ENCODE measurements around the gene PCDH9.

PCDH9 gene

DNA sequence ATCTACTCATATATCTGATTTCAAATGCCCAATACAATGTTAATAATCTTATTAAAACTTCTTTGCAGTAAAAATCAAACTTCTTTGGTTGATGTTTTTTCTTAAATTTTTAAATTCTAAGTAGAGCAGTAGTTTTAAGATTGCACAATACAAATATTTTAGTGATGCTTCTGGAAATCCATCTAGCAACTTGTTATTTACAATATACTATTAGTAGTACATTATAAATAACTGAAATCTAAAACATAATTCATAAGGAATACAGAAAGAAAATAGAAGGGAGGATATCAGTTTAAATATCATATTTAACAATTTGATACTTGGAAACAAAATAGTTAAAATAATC lies 569.7 kb downstream of the PCDH9 start:
- TF ChIP-seq, protein P1, sequence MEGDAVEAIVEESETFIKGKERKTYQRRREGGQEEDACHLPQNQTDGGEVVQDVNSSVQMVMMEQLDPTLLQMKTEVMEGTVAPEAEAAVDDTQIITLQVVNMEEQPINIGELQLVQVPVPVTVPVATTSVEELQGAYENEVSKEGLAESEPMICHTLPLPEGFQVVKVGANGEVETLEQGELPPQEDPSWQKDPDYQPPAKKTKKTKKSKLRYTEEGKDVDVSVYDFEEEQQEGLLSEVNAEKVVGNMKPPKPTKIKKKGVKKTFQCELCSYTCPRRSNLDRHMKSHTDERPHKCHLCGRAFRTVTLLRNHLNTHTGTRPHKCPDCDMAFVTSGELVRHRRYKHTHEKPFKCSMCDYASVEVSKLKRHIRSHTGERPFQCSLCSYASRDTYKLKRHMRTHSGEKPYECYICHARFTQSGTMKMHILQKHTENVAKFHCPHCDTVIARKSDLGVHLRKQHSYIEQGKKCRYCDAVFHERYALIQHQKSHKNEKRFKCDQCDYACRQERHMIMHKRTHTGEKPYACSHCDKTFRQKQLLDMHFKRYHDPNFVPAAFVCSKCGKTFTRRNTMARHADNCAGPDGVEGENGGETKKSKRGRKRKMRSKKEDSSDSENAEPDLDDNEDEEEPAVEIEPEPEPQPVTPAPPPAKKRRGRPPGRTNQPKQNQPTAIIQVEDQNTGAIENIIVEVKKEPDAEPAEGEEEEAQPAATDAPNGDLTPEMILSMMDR (IDR thresholded peaks at IDR 0.05; ENCODE audit: insufficient read depth, low read length, poor library complexity, severe bottlenecking), result no peak
- TF ChIP-seq EZH2phosphoT487 (conservative IDR thresholded peaks at IDR 0.05; ENCODE audit: low read length), result no peak
- H3K4me3 ChIP-seq (ENCODE audit: insufficient read depth, low read length, poor library complexity, severe bottlenecking), result peak overlapping the region; percentile 39
- no peaks in the 10 kb centered on the region for H3K79me2 ChIP-seq (ENCODE audit: insufficient read depth, low read length)
- H3F3A ChIP-seq (ENCODE audit: insufficient read depth), result peaks cover 41% of the 10 kb centered on the region
- H3K27ac ChIP-seq (ENCODE audit: low read depth, low read length), result peak overlapping the region; percentile 89
- H3K27me3 ChIP-seq (ENCODE audit: low read length), result no peaks in the 10 kb centered on the region
- no peaks in the 10 kb centered on the region for H3K9me3 ChIP-seq (ENCODE audit: insufficient read depth, low read length)
- no peaks in the 10 kb centered on the region; the same call in 1 of the 2 replicates for H3K36me3 ChIP-seq (ENCODE audit: low read length)
- H3K4me2 ChIP-seq (ENCODE audit: low read depth, low read length, poor library complexity, severe bottlenecking), result peak overlapping the region; percentile 100
- H2AFZ ChIP-seq (ENCODE audit: low read depth, low read length, severe bottlenecking), result peak overlapping the region; percentile 93
- H3K9ac ChIP-seq (ENCODE audit: low read length), result peak overlapping the region; percentile 46
- H3K9me2 ChIP-seq (replicated peaks; ENCODE audit: insufficient read depth, low read length), result no peaks in the 10 kb centered on the region
- no peaks in the 10 kb centered on the region for H4K20me1 ChIP-seq (ENCODE audit: low read depth, low read length)

DNA sequence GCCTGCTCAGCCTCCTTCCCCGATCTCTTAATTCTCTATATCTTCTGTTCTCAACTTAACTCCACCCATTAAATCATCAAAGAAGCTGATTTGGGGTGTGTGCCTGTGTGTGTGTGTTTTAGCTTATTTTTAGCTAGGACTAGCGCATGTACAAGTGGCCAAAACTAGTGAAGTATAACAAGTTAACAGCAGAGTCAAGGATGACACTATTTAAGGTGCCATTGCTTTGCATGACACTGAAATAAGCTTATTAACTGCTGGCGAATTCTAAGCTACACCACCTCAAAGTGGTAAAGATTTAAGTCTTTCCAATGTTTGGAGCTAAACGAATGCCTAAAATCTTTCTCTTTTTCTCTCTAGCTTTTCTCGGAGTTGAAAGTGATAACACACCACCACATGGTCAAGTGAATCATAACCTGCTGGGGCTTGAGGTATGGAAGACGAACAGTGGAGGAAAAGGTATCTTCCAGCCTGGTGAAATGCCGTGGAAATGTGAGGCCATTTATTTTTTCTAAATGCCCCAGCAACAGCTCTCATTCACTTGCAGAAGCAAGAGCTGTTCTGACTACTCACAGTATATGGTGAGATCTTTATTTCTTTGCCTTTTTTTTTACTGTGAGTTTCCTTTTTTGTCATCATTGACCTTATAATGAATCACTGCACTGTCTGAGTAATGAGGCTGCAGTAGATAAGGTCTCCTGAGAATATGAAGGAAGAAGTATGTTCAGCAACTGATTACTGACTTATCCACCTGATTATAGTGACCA lies 570.3 kb downstream of the PCDH9 start:
- H2AFZ ChIP-seq (ENCODE audit: low read depth, low read length, severe bottlenecking), result peak overlapping the region; percentile 93
- H3K4me2 ChIP-seq (ENCODE audit: low read depth, low read length, poor library complexity, severe bottlenecking), result peak overlapping the region; percentile 100
- H3K4me3 ChIP-seq (ENCODE audit: insufficient read depth, low read length, poor library complexity, severe bottlenecking), result peak overlapping the region; percentile 39
- TF ChIP-seq EZH2phosphoT487 (conservative IDR thresholded peaks at IDR 0.05; ENCODE audit: low read length), result no peak
- TF ChIP-seq, protein P1 (IDR thresholded peaks at IDR 0.05; ENCODE audit: insufficient read depth, low read length, poor library complexity, severe bottlenecking), result no peak
- peak overlapping the region; percentile 89 for H3K27ac ChIP-seq (ENCODE audit: low read depth, low read length)
- H3K9me3 ChIP-seq (ENCODE audit: insufficient read depth, low read length), result no peaks in the 10 kb centered on the region
- H3F3A ChIP-seq (ENCODE audit: insufficient read depth), result peaks cover 41% of the 10 kb centered on the region
- H4K20me1 ChIP-seq (ENCODE audit: low read depth, low read length), result no peaks in the 10 kb centered on the region
- H3K9me2 ChIP-seq (replicated peaks; ENCODE audit: insufficient read depth, low read length), result no peaks in the 10 kb centered on the region
- no peaks in the 10 kb centered on the region for H3K27me3 ChIP-seq (ENCODE audit: low read length)
- peak overlapping the region; percentile 46 for H3K9ac ChIP-seq (ENCODE audit: low read length)
- no peaks in the 10 kb centered on the region; the same call in 1 of the 2 replicates for H3K36me3 ChIP-seq (ENCODE audit: low read length)
- no peaks in the 10 kb centered on the region for H3K79me2 ChIP-seq (ENCODE audit: insufficient read depth, low read length)

DNA sequence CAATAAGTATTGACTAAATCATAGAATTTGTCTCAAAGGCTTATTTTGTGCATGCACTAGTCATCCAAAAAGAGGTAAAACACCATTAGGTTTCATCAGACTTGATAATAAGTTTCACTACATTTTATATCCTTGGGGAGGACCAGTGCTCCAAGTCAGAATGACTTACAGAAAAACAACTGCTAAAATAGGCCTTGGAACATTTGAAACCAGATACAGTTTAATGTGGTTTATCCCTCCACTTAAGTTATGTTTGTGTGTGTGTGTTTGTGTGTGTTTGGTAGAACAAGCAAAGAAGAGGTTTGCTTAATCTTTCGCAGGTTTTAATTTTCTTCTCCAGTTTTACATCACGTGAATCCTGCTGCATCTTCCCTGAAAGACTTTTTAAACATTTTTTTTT lies 570.9 kb downstream of the PCDH9 start:
- H3K9ac ChIP-seq (ENCODE audit: low read length), result peak overlapping the region; percentile 46
- H3K4me3 ChIP-seq (ENCODE audit: insufficient read depth, low read length, poor library complexity, severe bottlenecking), result peak overlapping the region; percentile 39
- TF ChIP-seq, protein P1 (IDR thresholded peaks at IDR 0.05; ENCODE audit: insufficient read depth, low read length, poor library complexity, severe bottlenecking), result no peak
- TF ChIP-seq EZH2phosphoT487 (conservative IDR thresholded peaks at IDR 0.05; ENCODE audit: low read length), result no peak
- peak overlapping the region; percentile 100 for H3K4me2 ChIP-seq (ENCODE audit: low read depth, low read length, poor library complexity, severe bottlenecking)
- H3K9me3 ChIP-seq (ENCODE audit: insufficient read depth, low read length), result no peaks in the 10 kb centered on the region
- H3K9me2 ChIP-seq (replicated peaks; ENCODE audit: insufficient read depth, low read length), result no peaks in the 10 kb centered on the region
- H4K20me1 ChIP-seq (ENCODE audit: low read depth, low read length), result no peaks in the 10 kb centered on the region
- H3F3A ChIP-seq (ENCODE audit: insufficient read depth), result peaks cover 41% of the 10 kb centered on the region
- H2AFZ ChIP-seq (ENCODE audit: low read depth, low read length, severe bottlenecking), result peak overlapping the region; percentile 93
- no peaks in the 10 kb centered on the region; the same call in 1 of the 2 replicates for H3K36me3 ChIP-seq (ENCODE audit: low read length)
- no peaks in the 10 kb centered on the region for H3K27me3 ChIP-seq (ENCODE audit: low read length)
- H3K27ac ChIP-seq (ENCODE audit: low read depth, low read length), result peak overlapping the region; percentile 89
- H3K79me2 ChIP-seq (ENCODE audit: insufficient read depth, low read length), result no peaks in the 10 kb centered on the region

Data from SU-DHL-6 (cell line).